GM21619 (cell line): ENCODE data around the gene CACNA2D3.

Experiments
- ATAC-seq: cut with Tn5 transposase; IDR thresholded peaks from one replicate; pipeline ENCODE4 v1.9.1; 2021; ENCODE audit not compliant: unreplicated experiment

The CACNA2D3 gene

GRCh38 chr3:54895613-54896012 lies 773.3 kb downstream of the CACNA2D3 start:
- ATAC-seq, result no peak

GRCh38 chr3:54897028-54897711 lies 774.8 kb downstream of the CACNA2D3 start:
- no peak for ATAC-seq

GRCh38 chr3:54899273-54899672 lies 776.9 kb downstream of the CACNA2D3 start:
- ATAC-seq, result no peak

- ATAC-seq, result no peak
Measured at GRCh38 chr3:54900838-54901591, 778.7 kb downstream of the CACNA2D3 start.

GRCh38 chr3:54901906-54902685 lies 779.7 kb downstream of the CACNA2D3 start:
- ATAC-seq, result no peak

- ATAC-seq, result no peak
Measured at GRCh38 chr3:54905261-54905888, 783.0 kb downstream of the CACNA2D3 start.

GRCh38 chr3:54905920-54906319 lies 783.6 kb downstream of the CACNA2D3 start:
- ATAC-seq, result no peak

GRCh38 chr3:54906763-54907162 lies 784.4 kb downstream of the CACNA2D3 start:
- ATAC-seq, result no peak

GRCh38 chr3:54909191-54909590 lies 786.8 kb downstream of the CACNA2D3 start:
- ATAC-seq, result no peak

- no peak for ATAC-seq
Measured at GRCh38 chr3:54914180-54914579, 791.8 kb downstream of the CACNA2D3 start.

- no peak for ATAC-seq
Measured at GRCh38 chr3:54915181-54915580, 792.8 kb downstream of the CACNA2D3 start.

- ATAC-seq, result no peak
Measured at GRCh38 chr3:54915976-54916375, 793.6 kb downstream of the CACNA2D3 start.

GRCh38 chr3:54916732-54917131 lies 794.4 kb downstream of the CACNA2D3 start:
- ATAC-seq, result no peak

- ATAC-seq, result no peak
Measured at GRCh38 chr3:54917174-54917573, 794.8 kb downstream of the CACNA2D3 start.

- ATAC-seq, result no peak
Measured at GRCh38 chr3:54917862-54918261, 795.5 kb downstream of the CACNA2D3 start.

- no peak for ATAC-seq
Measured at GRCh38 chr3:54918516-54918915, 796.2 kb downstream of the CACNA2D3 start.

- ATAC-seq, result no peak
Measured at GRCh38 chr3:54928046-54928770, 805.9 kb downstream of the CACNA2D3 start, which contains the start of gene LRTM1. TSS of gene LRTM1 (minus strand) at chr3:54928059. CDS start at chr3:54927911, 148 bp downstream.

GRCh38 chr3:54931182-54931581 lies 808.8 kb downstream of the CACNA2D3 start:
- ATAC-seq, result no peak

GRCh38 chr3:54932606-54933005 lies 810.3 kb downstream of the CACNA2D3 start:
- no peak for ATAC-seq

- no peak for ATAC-seq
Measured at GRCh38 chr3:54935869-54936268, 813.5 kb downstream of the CACNA2D3 start.
